T47D (cell line): ENCODE results near the gene TRPV6.

Source experiments
- DNase-seq, 2 experiments: peaks; one replicate each; pipeline versions ENCODE4 v3.0.0 to v3.0.0-alpha.2; 2011 to 2012; ENCODE audit warnings: low read depth in 1 of 2, low spot score in 1 of 2
- JUND ChIP-seq: IDR thresholded peaks from 2 replicates; pipeline ENCODE4 v1.6.1; 2012; ENCODE audit warnings: low read depth
- in situ Hi-C: cut with HindIII; loops from 2 replicates; pipeline ENCODE4 v1.10.0; 2016; ENCODE audit warnings: low sequenced_read_pairs, low pct_unique_long_range_greater_than_20kb

The TRPV6 gene

GRCh38 chr7:142876236-142876960 lies 9.1 kb downstream of the TRPV6 start:
- DNase-seq = no peak
- in situ Hi-C loops = no loop called here
- no peak for TF ChIP-seq JUND

DNA sequence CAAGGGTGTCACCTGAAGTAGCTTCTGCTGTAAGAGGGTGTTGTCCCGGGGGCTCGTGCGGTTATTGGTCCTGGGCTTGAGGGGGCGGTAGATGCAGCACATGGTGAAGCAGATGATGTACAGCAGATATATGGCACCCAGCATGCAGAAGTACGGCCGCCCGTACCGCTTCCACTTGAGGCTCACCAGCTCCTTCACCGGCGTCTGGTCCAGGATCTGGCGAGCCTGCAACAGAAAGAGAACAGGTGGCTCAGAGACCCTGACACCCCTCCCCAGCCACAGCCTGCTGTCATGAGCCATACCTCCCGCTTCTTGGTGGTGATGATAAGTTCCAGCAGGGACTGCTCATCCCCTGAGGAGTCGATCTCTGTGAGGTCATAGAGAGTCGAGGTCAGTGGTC lies 10.1 kb downstream of the TRPV6 start:
- TF ChIP-seq JUND = no peak
- in situ Hi-C loops = no loop called here

DNA sequence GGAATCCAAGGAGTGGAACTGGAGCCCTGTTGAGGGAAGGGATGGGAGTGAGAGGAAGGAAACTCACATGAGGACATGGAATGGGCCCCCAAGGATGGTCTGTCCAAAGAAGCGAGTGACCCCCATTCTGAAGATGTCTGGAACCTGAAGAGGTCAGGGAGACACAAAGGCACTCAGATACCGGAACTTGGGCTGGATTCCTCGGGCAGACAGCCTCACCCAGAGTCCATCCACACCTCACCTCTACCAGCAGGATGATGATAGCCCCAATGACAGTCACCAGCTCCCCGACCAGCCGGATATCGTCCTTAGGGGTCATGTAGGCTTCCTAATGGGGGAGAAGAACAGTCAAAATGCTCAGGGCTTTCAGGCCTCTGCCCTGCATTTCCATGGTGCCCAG lies 10.7 kb downstream of the TRPV6 start:
- no peak for TF ChIP-seq JUND
- in situ Hi-C loops = no loop called here
- no peak for DNase-seq

More for the DNA sequence above, 10.1 kb downstream of the TRPV6 start:
- no peak for DNase-seq

DNA sequence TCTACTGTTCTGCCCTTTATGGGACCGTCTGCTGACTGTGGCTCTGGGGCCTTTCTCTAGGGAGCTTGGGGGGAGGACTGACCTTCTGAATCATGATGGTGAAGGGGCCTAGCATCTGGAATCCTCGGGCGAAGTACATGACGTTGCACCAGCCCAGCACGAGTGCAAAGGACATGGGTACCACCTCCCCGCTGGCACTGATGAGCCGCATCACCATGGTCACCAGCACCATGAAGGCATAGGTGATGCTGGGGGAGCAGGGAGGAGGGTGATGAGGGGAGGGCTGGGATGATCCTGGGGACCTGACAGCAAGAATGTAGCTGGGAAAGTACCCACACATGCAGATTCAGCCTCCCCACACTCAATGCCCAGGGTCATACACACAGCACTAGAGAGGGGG lies 11.1 kb downstream of the TRPV6 start:
- no peak for TF ChIP-seq JUND
- DNase-seq = no peak
- in situ Hi-C loops = no loop called here

GRCh38 chr7:142873871-142874270 lies 11.7 kb downstream of the TRPV6 start:
- in situ Hi-C loops = no loop called here
- DNase-seq = no peak
- no peak for TF ChIP-seq JUND

DNA sequence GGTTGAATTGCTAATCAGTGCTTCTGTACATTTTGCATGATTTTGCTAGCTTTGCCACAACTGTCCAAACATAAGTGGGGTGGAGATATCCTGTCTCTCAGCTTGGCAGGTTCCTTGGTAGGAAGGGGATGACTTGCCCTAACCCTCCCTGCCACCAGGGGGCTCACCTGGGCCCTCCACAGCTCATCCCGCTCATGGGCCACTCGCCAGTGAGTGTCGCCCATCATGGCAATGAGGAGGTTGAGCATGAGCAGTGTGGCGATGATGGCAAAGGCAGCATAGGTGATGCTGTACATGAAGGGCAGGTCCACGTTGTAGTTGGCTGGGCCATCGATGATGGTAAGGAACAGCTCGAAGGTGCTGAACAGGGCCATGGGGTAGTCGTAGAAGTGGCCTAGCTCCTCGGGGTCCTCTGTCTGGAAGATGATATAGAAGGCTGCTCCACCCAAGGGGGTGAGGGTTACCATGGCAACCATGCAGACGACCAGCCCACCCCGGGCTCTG lies 12.2 kb downstream of the TRPV6 start:
- in situ Hi-C loops = no loop called here

DNA sequence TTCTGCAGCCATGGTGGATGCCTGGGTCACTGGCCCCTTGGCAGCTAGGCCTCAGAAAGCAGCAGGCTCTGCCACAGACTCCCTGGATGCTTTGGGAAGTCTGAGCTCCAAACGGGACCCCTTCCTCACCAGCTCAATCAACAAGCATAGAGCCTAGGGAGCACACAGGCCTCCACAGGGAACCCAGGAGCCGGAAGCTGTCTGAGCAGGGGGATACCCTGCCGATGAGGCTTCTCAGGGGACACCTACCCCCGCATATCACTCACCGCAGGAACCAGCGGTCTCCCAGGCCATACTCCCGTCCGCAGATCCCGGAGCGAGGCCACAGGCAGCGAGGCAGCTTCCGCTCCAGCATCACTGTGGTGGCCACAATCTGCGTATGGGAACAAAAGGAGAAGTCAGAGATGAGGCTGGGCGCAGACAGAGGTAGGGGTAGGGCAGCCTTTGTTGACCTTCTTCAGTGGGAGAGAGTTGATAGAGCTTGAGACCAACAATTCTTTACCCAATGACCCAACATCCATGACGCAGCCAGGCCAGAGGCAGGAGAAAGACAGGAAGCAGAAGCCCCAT lies 13.4 kb downstream of the TRPV6 start:
- no peak for TF ChIP-seq JUND
- in situ Hi-C loops = no loop called here
- DNase-seq = no peak

More for the DNA sequence above, 12.2 kb downstream of the TRPV6 start:
- peak in 1 of 2 experiments; percentile 68 for DNase-seq
- no peak for TF ChIP-seq JUND

DNA sequence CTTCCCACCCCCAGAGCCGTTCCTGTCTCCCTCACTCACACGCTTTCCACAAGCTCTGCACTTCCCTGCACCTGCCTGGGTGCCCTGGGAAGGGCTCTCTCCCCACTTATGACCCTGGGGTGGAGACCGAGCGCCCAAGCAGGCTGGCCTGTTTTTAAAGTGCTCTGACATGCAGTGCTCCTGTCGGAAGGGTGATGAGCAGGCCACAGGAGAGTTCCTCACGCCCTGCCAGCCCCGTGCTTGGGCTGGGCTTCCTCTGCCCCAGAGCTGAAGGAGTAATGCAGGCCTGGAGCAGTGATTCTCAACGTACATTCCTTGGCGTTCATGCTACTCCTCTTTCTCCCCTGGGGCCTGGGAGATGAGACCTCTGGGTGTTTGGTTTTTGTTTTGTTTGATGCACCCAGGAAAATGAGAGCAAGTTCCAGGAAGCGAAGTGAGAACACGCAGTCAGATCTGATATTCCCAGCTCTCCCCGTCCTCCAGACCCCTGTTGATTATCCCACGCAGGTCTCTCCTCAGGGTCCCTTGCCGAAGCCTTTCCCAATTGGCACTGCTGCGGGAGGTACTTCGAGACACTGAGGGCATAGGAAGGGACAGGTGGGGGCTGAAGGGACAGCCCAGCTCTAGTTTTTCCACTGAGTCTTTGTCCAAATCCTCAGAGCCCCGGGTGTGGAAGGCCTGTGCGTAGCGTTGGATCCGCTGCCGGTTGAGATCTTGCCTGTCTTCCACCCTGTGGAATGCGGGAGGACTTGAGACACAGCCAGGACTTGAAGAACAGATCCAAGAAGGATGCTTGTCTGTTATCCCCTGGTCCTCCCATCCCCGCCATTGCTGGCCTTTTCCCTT lies 14.1 kb downstream of the TRPV6 start:
- DNase-seq = no peak
- TF ChIP-seq JUND = no peak
- in situ Hi-C loops = no loop called here

GRCh38 chr7:142870566-142871259 lies 14.8 kb downstream of the TRPV6 start:
- no peak for TF ChIP-seq JUND
- in situ Hi-C loops = no loop called here
- no peak for DNase-seq

DNA sequence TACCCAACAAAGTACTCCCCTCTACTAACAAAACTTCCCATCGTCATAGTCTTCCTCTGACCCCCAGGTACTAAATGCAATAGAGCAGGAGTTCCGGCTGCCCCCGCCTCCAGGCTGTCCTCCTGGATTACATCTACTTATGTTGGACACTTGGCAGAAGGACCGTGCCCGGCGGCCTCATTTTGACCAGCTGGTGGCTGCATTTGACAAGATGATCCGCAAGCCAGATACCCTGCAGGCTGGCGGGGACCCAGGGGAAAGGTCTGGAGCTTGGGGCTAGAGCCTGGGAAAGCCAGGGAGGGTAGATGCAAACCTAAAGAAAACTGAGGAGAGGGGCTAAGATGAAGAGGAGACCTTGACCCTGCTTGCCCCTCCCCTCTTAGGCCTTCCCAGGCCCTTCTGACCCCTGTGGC lies 15.4 kb downstream of the TRPV6 start:
- TF ChIP-seq JUND = no peak
- DNase-seq = no peak
- in situ Hi-C loops = no loop called here

GRCh38 chr7:142869434-142869833 lies 16.1 kb downstream of the TRPV6 start:
- no peak for TF ChIP-seq JUND
- in situ Hi-C loops = no loop called here
- DNase-seq = no peak

DNA sequence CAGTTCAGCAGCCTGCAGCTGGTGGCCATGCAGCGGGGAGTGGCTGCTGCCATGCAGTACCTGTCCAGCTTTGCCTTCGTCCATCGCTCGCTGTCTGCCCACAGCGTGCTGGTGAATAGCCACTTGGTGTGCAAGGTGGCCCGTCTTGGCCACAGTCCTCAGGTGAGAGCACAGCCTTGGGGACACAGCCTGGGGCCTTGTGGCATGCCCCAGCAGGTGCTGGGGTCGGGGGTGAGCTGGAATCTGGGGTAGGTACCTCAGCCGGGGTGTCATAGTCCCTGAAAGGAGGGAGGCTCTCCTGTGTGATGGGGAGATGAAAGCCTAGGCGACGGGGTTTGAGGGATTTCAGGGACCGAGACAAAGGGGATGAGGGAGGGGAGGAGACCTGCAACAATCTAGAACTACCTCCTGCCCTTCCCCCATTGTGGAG lies 16.5 kb downstream of the TRPV6 start:
- TF ChIP-seq JUND = no peak
- DNase-seq = no peak
- in situ Hi-C loops = no loop called here
